ENCODE data around the gene BATF2. TPM values are rescaled to one million over a fixed set of nuclear protein-coding genes. Genes with fewer than 3 reads are reported as not detected.

BATF2 gene
- total and polyA plus RNA-seq, 9 of the 15 experiments (the other 6 are each of a cell fraction or from before 2014, with no cell fraction given), result 1.7 to 8.9 (median 6.4) TPM

DNA sequence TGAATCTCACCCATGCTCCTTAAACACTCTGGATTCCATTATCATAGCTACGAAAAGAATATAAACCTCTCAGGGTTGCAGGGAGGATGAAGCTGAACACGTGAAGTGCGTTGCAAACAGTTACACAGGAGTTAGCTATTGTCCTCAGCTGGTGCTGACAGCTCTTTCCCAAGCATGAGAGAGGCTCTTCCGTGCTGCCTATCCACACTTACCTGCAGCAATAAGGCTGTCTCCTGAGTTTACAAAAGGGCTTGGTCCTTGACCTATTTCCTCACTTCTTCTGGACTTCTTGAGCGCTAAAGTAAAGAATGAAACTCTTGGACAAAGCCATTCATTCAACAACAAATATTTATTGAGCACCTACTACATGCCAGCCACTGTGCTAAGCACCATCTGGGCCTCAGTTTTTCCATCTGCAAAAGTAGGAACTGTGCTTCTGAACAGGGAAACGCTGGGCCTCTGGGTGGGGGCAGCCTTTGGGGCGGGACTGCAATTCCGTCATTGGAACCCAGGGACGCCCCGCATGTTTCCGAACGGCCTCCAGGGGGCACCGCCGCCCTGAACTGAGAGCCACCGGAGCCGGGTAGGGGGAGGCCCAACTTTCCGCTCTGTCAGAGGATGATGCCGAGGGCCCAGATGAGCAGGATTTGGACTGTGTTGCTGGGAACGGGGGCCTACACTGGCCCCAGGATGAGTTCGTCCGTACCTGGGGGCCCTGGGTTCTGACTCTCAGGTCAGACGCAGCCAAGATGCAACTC lies 16.5 kb upstream of the BATF2 start:
- H3K79me2 ChIP-seq (ENCODE audit: control insufficient read depth, insufficient read depth, low read length), result peaks cover 25% of the 10 kb centered on the region
- in situ Hi-C loops (cut with MboI), result no loop called here
- FAIRE-seq, result peak; percentile 86
- H3K4me3 ChIP-seq, result peak overlapping the region; percentile 67
- peak overlapping the region; percentile 91 to 97 for H3K9ac ChIP-seq (ENCODE audit: insufficient read depth in 1 of 2, low read depth in 2 of 2, low read length in 2 of 2)
- H3K27me3 ChIP-seq (ENCODE audit: control insufficient read depth in 2 of 2, insufficient read depth in 2 of 2, low read length in 2 of 2), result no peaks in the 10 kb centered on the region
- DNase-seq (ENCODE audit: extremely low read depth in 1 of 4, low spot score in 3 of 4), result peak; percentile 92 to 95 (median 94)
- WGBS (ENCODE audit: insufficient coverage, low coverage, missing lambda C conversion rate), result 12% methylated on average over 22 of the region's 22 CpGs
- TSS peak; percentile 86 for BruUV-seq (replicated peaks)
- ATAC-seq, result peak; percentile 92
- peak overlapping the region; percentile 93 for H3K27ac ChIP-seq (ENCODE audit: extremely low read depth, low read depth, low read length)
- H3K4me2 ChIP-seq (ENCODE audit: insufficient read depth, low read length), result peak overlapping the region; percentile 98
- no peaks in the 10 kb centered on the region for H4K20me1 ChIP-seq (replicated peaks; ENCODE audit: control insufficient read depth, insufficient read depth, low read length)
- no peaks in the 10 kb centered on the region; the same call in 1 of the 2 replicates for H3K9me3 ChIP-seq (replicated peaks; ENCODE audit: control insufficient read depth, insufficient read depth, low read depth, low read length)
- intact Hi-C loops (cut with micrococcal nuclease), result loop anchor here (1.0 to 5.0 kb wide), 3 partner anchors 49 to 104 kb away; partner anchors contain the start of genes TM7SF2 and ZNHIT2
- H3K9me1 ChIP-seq (ENCODE audit: control insufficient read depth, insufficient read depth, low read length), result peaks cover 4% of the 10 kb centered on the region
- peaks cover 10 to 35% of the 10 kb centered on the region in 2 experiments; a peak in 4 of 5 replicates for H3K4me1 ChIP-seq (replicated peaks in 1 of 2; ENCODE audit: control insufficient read depth in 2 of 2, insufficient read depth in 2 of 2, low read length in 2 of 2)
- POLR2A ChIA-PET, result interaction anchor here (0.7 to 2.3 kb wide), 9 partner anchors 10 to 109 kb away, joined by 3 to 14 read pairs (median 3); partner anchors contain the start of genes BATF2, FAU, MRPL49 and ZNHIT2
- CTCF ChIA-PET (ENCODE audit: low intra/inter-chr PET ratio), result interaction anchor here (0.6 to 2.3 kb wide), 13 partner anchors 65 to 270 kb away, joined by 3 to 18 read pairs (median 4); partner anchors contain the start of genes ATG2A, CAPN1, CDC42BPG and CDCA5
- peak overlapping the region; percentile 99 for H2AFZ ChIP-seq (ENCODE audit: low read depth, low read length)
- peaks cover 14% of the 10 kb centered on the region; the same call in 2 of the 3 replicates for H3K36me3 ChIP-seq (ENCODE audit: control insufficient read depth, insufficient read depth, low read length)
- peak in 1 of 2 experiments; percentile 37; a peak in 2 of 4 replicates for TF ChIP-seq TBL1XR1 (IDR thresholded peaks at IDR 0.05; ENCODE audit: low read length in 2 of 2)
- peak in 1 of 2 experiments; percentile 64; a peak in 1 of 4 replicates for TF ChIP-seq RCOR1 (IDR thresholded peaks at IDR 0.05; ENCODE audit: borderline replicate concordance in 1 of 2, low read depth in 2 of 2, low read length in 2 of 2)
- TF ChIP-seq SPI1 (IDR thresholded peaks at IDR 0.05; ENCODE audit: borderline replicate concordance, low read depth, low read length), result peak; percentile 82; the same call in 1 of the 2 replicates
- no peak for TF ChIP-seq LEF1 (IDR thresholded peaks at IDR 0.05)
- TF ChIP-seq BCOR (IDR thresholded peaks at IDR 0.05), result peak; percentile 47; the same call in 1 of the 2 replicates
- peak; percentile 71; the same call in 1 of the 2 replicates for TF ChIP-seq HDAC2 (IDR thresholded peaks at IDR 0.05)
- no peak for TF ChIP-seq GATAD2A (IDR thresholded peaks at IDR 0.05)
- TF ChIP-seq CBX5 (IDR thresholded peaks at IDR 0.05; ENCODE audit: borderline replicate concordance, low read depth), result 0 out of 2 replicates have a peak, but pooled peaks have one; percentile 5
- no peak for TF ChIP-seq RHOXF2B (CRISPR knock-in tag; conservative IDR thresholded peaks at IDR 0.05)
- peak; percentile 57; the same call in 1 of the 2 replicates for TF ChIP-seq ZNF644 (tag; IDR thresholded peaks at IDR 0.05; ENCODE audit: low read depth)
- TF ChIP-seq DACH1 (IDR thresholded peaks at IDR 0.05; ENCODE audit: partially characterized antibody), result peak; percentile 23
- TF ChIP-seq, protein P1, sequence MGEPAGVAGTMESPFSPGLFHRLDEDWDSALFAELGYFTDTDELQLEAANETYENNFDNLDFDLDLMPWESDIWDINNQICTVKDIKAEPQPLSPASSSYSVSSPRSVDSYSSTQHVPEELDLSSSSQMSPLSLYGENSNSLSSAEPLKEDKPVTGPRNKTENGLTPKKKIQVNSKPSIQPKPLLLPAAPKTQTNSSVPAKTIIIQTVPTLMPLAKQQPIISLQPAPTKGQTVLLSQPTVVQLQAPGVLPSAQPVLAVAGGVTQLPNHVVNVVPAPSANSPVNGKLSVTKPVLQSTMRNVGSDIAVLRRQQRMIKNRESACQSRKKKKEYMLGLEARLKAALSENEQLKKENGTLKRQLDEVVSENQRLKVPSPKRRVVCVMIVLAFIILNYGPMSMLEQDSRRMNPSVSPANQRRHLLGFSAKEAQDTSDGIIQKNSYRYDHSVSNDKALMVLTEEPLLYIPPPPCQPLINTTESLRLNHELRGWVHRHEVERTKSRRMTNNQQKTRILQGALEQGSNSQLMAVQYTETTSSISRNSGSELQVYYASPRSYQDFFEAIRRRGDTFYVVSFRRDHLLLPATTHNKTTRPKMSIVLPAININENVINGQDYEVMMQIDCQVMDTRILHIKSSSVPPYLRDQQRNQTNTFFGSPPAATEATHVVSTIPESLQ (CRISPR knock-in tag; IDR thresholded peaks at IDR 0.05), result peak; percentile 29; the same call in 1 of the 2 replicates
- peak; percentile 15; the same call in 1 of the 2 replicates for TF ChIP-seq EP300 (IDR thresholded peaks at IDR 0.05; ENCODE audit: low read length)
- peak; percentile 60; the same call in 1 of the 2 replicates for TF ChIP-seq ZEB2 (IDR thresholded peaks at IDR 0.05)
- peak; percentile 48 for TF ChIP-seq ATF7 (IDR thresholded peaks at IDR 0.05)
- TF ChIP-seq, protein P2, sequence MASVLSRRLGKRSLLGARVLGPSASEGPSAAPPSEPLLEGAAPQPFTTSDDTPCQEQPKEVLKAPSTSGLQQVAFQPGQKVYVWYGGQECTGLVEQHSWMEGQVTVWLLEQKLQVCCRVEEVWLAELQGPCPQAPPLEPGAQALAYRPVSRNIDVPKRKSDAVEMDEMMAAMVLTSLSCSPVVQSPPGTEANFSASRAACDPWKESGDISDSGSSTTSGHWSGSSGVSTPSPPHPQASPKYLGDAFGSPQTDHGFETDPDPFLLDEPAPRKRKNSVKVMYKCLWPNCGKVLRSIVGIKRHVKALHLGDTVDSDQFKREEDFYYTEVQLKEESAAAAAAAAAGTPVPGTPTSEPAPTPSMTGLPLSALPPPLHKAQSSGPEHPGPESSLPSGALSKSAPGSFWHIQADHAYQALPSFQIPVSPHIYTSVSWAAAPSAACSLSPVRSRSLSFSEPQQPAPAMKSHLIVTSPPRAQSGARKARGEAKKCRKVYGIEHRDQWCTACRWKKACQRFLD (CRISPR knock-in tag; IDR thresholded peaks at IDR 0.05), result no peak; the same call in 1 of the 2 replicates
- no peak for TF ChIP-seq XRCC3 (IDR thresholded peaks at IDR 0.05)
- no peak for TF ChIP-seq PHB2 (IDR thresholded peaks at IDR 0.05; ENCODE audit: low read depth)
- peak; percentile 88 to 89 for TF ChIP-seq RAD21 (CRISPR knock-in tag; conservative IDR thresholded peaks at IDR 0.05 in 1 of 2, IDR thresholded peaks at IDR 0.05 in 1 of 2)
- no peak for TF ChIP-seq ZNF436 (CRISPR knock-in tag; IDR thresholded peaks at IDR 0.05)
- TF ChIP-seq POLR2B (IDR thresholded peaks at IDR 0.05; ENCODE audit: low read depth, partially characterized antibody), result peak; percentile 45
